NT2/D1 (cell line): Measurements from ENCODE around the gene LRRC8B.

Experiments used
- DNase-seq: peaks from one replicate; pipeline ENCODE4 v3.0.0-alpha.2; 2011; ENCODE audit warnings: low read depth, low spot score
- H3K27me3 ChIP-seq: 2 replicates; pipeline ENCODE4 v1.6.0; 2011; ENCODE audit warnings: mild to moderate bottlenecking; ENCODE audit not compliant: insufficient read length, insufficient read depth
- H3K36me3 ChIP-seq: 2 replicates; pipeline ENCODE4 v1.6.1; 2011; ENCODE audit warnings: mild to moderate bottlenecking, low read length, mixed read lengths; ENCODE audit not compliant: insufficient read depth, insufficient read length
- H3K4me1 ChIP-seq: 2 replicates; pipeline ENCODE4 v1.5.1; 2011; ENCODE audit not compliant: insufficient read depth, insufficient read length
- H3K4me3 ChIP-seq: 2 replicates; pipeline ENCODE4 v1.5.1; 2011; ENCODE audit warnings: low read depth; ENCODE audit not compliant: insufficient read length
- H3K9ac ChIP-seq: 2 replicates; pipeline ENCODE4 v1.6.0; 2011; ENCODE audit warnings: low read depth; ENCODE audit not compliant: insufficient read length
- H3K9me3 ChIP-seq: 2 replicates; pipeline ENCODE4 v1.5.1; 2011; ENCODE audit warnings: mild to moderate bottlenecking, low read length; ENCODE audit not compliant: insufficient read depth
- SUZ12 ChIP-seq: IDR thresholded peaks from 2 replicates; pipeline ENCODE4 v1.6.1; 2011; ENCODE audit not compliant: insufficient read length, insufficient read depth; ENCODE audit errors: extremely low read depth
- YY1 ChIP-seq: IDR thresholded peaks from 2 replicates; pipeline ENCODE4 v1.6.1; 2011; ENCODE audit not compliant: insufficient read length, insufficient read depth
- ZNF274 ChIP-seq: IDR thresholded peaks from 2 replicates; pipeline ENCODE4 v1.6.1; 2011; ENCODE audit warnings: mild to moderate bottlenecking, low read depth, low read length

The LRRC8B gene

GRCh38 chr1:89643577-89643976 is 118.9 kb downstream of the LRRC8B start:
- no peaks in the 10 kb centered on the region for H3K27me3 ChIP-seq
- H3K4me1 ChIP-seq = no peaks in the 10 kb centered on the region
- H3K9me3 ChIP-seq = peaks cover 12% of the 10 kb centered on the region
- no peaks in the 10 kb centered on the region for H3K36me3 ChIP-seq
- H3K9ac ChIP-seq = no peak overlapping the region
- H3K4me3 ChIP-seq = no peak overlapping the region
- TF ChIP-seq ZNF274 = no peak
- TF ChIP-seq YY1 = no peak
- no peak for TF ChIP-seq SUZ12
- DNase-seq = no peak

GRCh38 chr1:89644119-89644814 is 119.6 kb downstream of the LRRC8B start:
- H3K9ac ChIP-seq = no peak overlapping the region
- H3K9me3 ChIP-seq = peaks cover 12% of the 10 kb centered on the region
- DNase-seq = no peak
- H3K4me3 ChIP-seq = no peak overlapping the region
- H3K36me3 ChIP-seq = no peaks in the 10 kb centered on the region
- TF ChIP-seq YY1 (no peak), ZNF274 (no peak)
- no peaks in the 10 kb centered on the region for H3K4me1 ChIP-seq
- no peaks in the 10 kb centered on the region for H3K27me3 ChIP-seq

GRCh38 chr1:89646259-89646658 is 121.6 kb downstream of the LRRC8B start:
- TF ChIP-seq YY1 (no peak), ZNF274 (no peak), SUZ12 (no peak)
- H3K4me3 ChIP-seq = no peak overlapping the region
- no peaks in the 10 kb centered on the region for H3K27me3 ChIP-seq
- peaks cover 12% of the 10 kb centered on the region for H3K9me3 ChIP-seq
- no peak overlapping the region for H3K9ac ChIP-seq
- DNase-seq = no peak
- H3K36me3 ChIP-seq = no peaks in the 10 kb centered on the region
- H3K4me1 ChIP-seq = no peaks in the 10 kb centered on the region
